ENCODE measurements around the gene MT4. TPM values are rescaled to one million over a fixed set of nuclear protein-coding genes. Genes with fewer than 3 reads are reported as not detected.
A peak's percentile ranks its signal among the peaks of the same experiment; 100 is the strongest.

Gene MT4
- polyA plus RNA-seq, 1 experiment: not detected

- Histone ChIP-seq H3K27me3 (ENCODE audit: control insufficient read depth, insufficient read depth, low read length) (no peaks in the 10 kb centered on the region), H3K4me3 (ENCODE audit: low read depth, low read length) (peak overlapping the region; percentile 84), H3K36me3 (ENCODE audit: control insufficient read depth, insufficient read depth, low read length) (no peaks in the 10 kb centered on the region)
- CTCF ChIA-PET: interaction anchor here (0.9 to 1.9 kb wide), 4 partner anchors 19 to 92 kb away, joined by 4 to 9 read pairs (median 4); no protein-coding TSS in a partner anchor
- POLR2A ChIA-PET: no interaction called here
- TF ChIP-seq, protein P1, sequence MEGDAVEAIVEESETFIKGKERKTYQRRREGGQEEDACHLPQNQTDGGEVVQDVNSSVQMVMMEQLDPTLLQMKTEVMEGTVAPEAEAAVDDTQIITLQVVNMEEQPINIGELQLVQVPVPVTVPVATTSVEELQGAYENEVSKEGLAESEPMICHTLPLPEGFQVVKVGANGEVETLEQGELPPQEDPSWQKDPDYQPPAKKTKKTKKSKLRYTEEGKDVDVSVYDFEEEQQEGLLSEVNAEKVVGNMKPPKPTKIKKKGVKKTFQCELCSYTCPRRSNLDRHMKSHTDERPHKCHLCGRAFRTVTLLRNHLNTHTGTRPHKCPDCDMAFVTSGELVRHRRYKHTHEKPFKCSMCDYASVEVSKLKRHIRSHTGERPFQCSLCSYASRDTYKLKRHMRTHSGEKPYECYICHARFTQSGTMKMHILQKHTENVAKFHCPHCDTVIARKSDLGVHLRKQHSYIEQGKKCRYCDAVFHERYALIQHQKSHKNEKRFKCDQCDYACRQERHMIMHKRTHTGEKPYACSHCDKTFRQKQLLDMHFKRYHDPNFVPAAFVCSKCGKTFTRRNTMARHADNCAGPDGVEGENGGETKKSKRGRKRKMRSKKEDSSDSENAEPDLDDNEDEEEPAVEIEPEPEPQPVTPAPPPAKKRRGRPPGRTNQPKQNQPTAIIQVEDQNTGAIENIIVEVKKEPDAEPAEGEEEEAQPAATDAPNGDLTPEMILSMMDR (IDR thresholded peaks at IDR 0.05; ENCODE audit: insufficient read depth, low read depth, low read length): no peak
- no peak for DNase-seq (ENCODE audit: low read depth)
Observed at GRCh38 chr16:56609463-56609921, 44.6 kb downstream of the MT4 start.

GRCh38 chr16:56610017-56610608 lies 45.2 kb downstream of the MT4 start:
- peak overlapping the region; percentile 84 for H3K4me3 ChIP-seq (ENCODE audit: low read depth, low read length)
- H3K27me3 ChIP-seq (ENCODE audit: control insufficient read depth, insufficient read depth, low read length): no peaks in the 10 kb centered on the region
- TF ChIP-seq, protein P1 (IDR thresholded peaks at IDR 0.05; ENCODE audit: insufficient read depth, low read depth, low read length): 0 out of 2 replicates have a peak, but pooled peaks have one; percentile 7
- no peaks in the 10 kb centered on the region for H3K36me3 ChIP-seq (ENCODE audit: control insufficient read depth, insufficient read depth, low read length)
- ChIA-PET CTCF (interaction anchor here (0.6 to 1.9 kb wide), 5 partner anchors 9 to 91 kb away, joined by 3 to 9 read pairs (median 4); no protein-coding TSS in a partner anchor), POLR2A (interaction anchor here (0.6 kb wide), 1 partner anchor 15 kb away, joined by 3 read pairs; the partner anchor contains the start of gene MT1E)
- peak; percentile 84 for DNase-seq (ENCODE audit: low read depth)

- Histone ChIP-seq H3K36me3 (ENCODE audit: control insufficient read depth, insufficient read depth, low read length) (no peaks in the 10 kb centered on the region), H3K4me3 (ENCODE audit: low read depth, low read length) (peak overlapping the region; percentile 84; the same call in 1 of the 2 replicates), H3K27me3 (ENCODE audit: control insufficient read depth, insufficient read depth, low read length) (no peaks in the 10 kb centered on the region)
- ChIA-PET CTCF (interaction anchor here (0.6 to 1.9 kb wide), 6 partner anchors 10 to 91 kb away, joined by 3 to 9 read pairs (median 4); partner anchors contain the start of gene MT1E), POLR2A (interaction anchor here (0.6 kb wide), 1 partner anchor 15 kb away, joined by 3 read pairs; the partner anchor contains the start of gene MT1E)
- TF ChIP-seq, protein P1 (IDR thresholded peaks at IDR 0.05; ENCODE audit: insufficient read depth, low read depth, low read length): no peak
- DNase-seq (ENCODE audit: low read depth): no peak
Observed at GRCh38 chr16:56610609-56611111, 45.8 kb downstream of the MT4 start.

DNA sequence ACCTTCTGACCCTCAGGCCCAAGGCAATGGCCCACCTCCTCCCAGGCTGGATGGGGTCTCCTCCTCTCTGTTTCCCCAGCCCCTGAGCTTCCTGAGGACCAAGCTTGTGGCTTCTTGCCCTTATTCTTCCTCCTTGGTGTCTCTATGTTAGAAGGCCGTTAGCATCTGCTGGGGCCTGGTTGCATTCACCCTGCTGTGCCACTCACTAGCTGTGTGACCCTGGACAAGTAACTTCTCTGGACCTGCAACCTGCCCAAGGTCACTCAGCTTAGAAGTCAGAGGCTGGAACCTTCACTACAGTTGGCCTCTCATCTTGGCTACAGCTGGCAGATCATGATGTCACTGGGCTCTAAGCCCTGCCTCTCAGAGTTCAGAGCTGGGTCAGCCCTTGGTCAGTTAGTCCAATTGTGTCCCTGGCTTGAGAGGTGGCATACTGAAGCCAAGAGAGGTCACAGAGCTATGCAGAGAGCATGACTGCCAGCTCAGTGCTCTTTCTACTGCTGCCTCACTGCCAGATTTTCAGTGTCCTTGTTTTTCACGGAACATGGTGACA lies 46.5 kb downstream of the MT4 start:
- ChIA-PET POLR2A (interaction anchor here (1.4 kb wide), 1 partner anchor 14 kb away, joined by 3 read pairs; the partner anchor contains the start of gene MT1E), CTCF (interaction anchor here (0.6 to 1.5 kb wide), 4 partner anchors 11 to 65 kb away, joined by 3 to 5 read pairs (median 4); partner anchors contain the start of gene MT1E)
- H3K36me3 ChIP-seq (ENCODE audit: control insufficient read depth, insufficient read depth, low read length): no peaks in the 10 kb centered on the region
- TF ChIP-seq, protein P1 (IDR thresholded peaks at IDR 0.05; ENCODE audit: insufficient read depth, low read depth, low read length): no peak
- H3K27me3 ChIP-seq (ENCODE audit: control insufficient read depth, insufficient read depth, low read length): no peaks in the 10 kb centered on the region
- no peak overlapping the region for H3K4me3 ChIP-seq (ENCODE audit: low read depth, low read length)
- DNase-seq (ENCODE audit: low read depth): no peak

- ChIA-PET POLR2A (no interaction called here), CTCF (interaction anchor here (0.6 to 1.5 kb wide), 3 partner anchors 10 to 88 kb away, joined by 3 to 7 read pairs (median 3); no protein-coding TSS in a partner anchor)
- no peaks in the 10 kb centered on the region for H3K36me3 ChIP-seq (ENCODE audit: control insufficient read depth, insufficient read depth, low read length)
- no peak overlapping the region for H3K4me3 ChIP-seq (ENCODE audit: low read depth, low read length)
- TF ChIP-seq, protein P1 (IDR thresholded peaks at IDR 0.05; ENCODE audit: insufficient read depth, low read depth, low read length): no peak
- no peaks in the 10 kb centered on the region for H3K27me3 ChIP-seq (ENCODE audit: control insufficient read depth, insufficient read depth, low read length)
- no peak for DNase-seq (ENCODE audit: low read depth)
Observed at GRCh38 chr16:56613706-56614105, 48.8 kb downstream of the MT4 start.

Measured in BJ (cell line).